ENCODE results near the gene CD209. TPM values are rescaled to one million over a fixed set of nuclear protein-coding genes. Genes with fewer than 3 reads are reported as not detected.

Gene CD209
- total and polyA plus RNA-seq, 2 experiments from 2014 or later = not detected

DNA sequence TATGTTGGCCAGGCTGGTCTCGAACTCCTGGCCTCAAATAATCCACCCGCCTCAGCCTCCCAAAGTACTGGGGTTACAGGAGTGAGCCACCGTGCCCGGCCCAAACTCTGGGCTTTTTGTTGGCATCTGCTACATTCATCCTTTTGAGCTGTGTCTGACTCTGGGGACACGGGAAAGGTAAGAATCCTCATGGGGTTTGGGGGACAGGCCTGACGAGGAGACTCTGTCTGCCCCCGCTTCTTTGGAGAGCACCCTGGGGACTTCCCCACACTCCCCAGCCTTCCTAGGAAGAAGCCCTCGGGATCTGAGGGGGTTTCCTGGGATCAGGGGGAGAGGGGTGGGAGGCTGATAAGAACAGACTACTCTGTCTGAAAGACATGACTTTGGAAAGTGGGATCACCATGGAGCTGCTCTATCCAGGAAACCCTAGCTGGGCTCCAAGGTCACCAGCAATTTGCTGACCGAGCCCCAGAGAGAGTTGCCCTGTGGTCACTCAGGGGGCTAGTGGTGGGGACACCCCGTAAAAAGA lies 37.3 kb downstream of the CD209 start:
- no peak overlapping the region for H3K27ac ChIP-seq

GRCh38 chr19:7706955-7707456 lies 40.3 kb downstream of the CD209 start:
- no peak overlapping the region for H2AFZ ChIP-seq
- no peak for TF ChIP-seq EZH2phosphoT487 (IDR thresholded peaks at IDR 0.05; ENCODE audit: low read depth, severe bottlenecking, unreplicated experiment)
- no peak for TF ChIP-seq CTCF (IDR thresholded peaks at IDR 0.05; ENCODE audit: poor library complexity)
- no peak for TF ChIP-seq EZH2 (IDR thresholded peaks at IDR 0.05; ENCODE audit: borderline replicate concordance)
- H4K20me1 ChIP-seq (ENCODE audit: insufficient read depth, poor library complexity, severe bottlenecking) = no peaks in the 10 kb centered on the region
- whole genome bisulfite sequencing (ENCODE audit: low lambda C conversion rate, missing lambda C conversion rate) = 87% methylated on average over 8 of the region's 8 CpGs
- no peaks in the 10 kb centered on the region for H3K9me2 ChIP-seq (replicated peaks; ENCODE audit: insufficient read depth)
- no peak overlapping the region for H3K27ac ChIP-seq
- H3K27me3 ChIP-seq = no peaks in the 10 kb centered on the region
- no peaks in the 10 kb centered on the region for H3K9me3 ChIP-seq (ENCODE audit: low read depth)
- H3K4me1 ChIP-seq (ENCODE audit: insufficient read depth) = no peaks in the 10 kb centered on the region
- no peak overlapping the region for H3K4me2 ChIP-seq
- H3K79me2 ChIP-seq = no peaks in the 10 kb centered on the region
- no peaks in the 10 kb centered on the region for H3K36me3 ChIP-seq (replicated peaks; ENCODE audit: insufficient read depth, low read depth)
- DNase-seq (ENCODE audit: low spot score) = no peak
- H3K4me3 ChIP-seq = no peak overlapping the region

More for the DNA sequence above, 37.3 kb downstream of the CD209 start:
- no peaks in the 10 kb centered on the region for H3K9me3 ChIP-seq (ENCODE audit: low read depth)
- H3K27me3 ChIP-seq = no peaks in the 10 kb centered on the region
- no peaks in the 10 kb centered on the region for H3K79me2 ChIP-seq
- no peaks in the 10 kb centered on the region for H3K4me1 ChIP-seq (ENCODE audit: insufficient read depth)
- no peak for DNase-seq (ENCODE audit: low spot score)
- H3K4me2 ChIP-seq = no peak overlapping the region
- H4K20me1 ChIP-seq (ENCODE audit: insufficient read depth, poor library complexity, severe bottlenecking) = no peaks in the 10 kb centered on the region
- WGBS (ENCODE audit: low lambda C conversion rate, missing lambda C conversion rate) = 91% methylated on average over 10 of the region's 10 CpGs
- TF ChIP-seq EZH2 (IDR thresholded peaks at IDR 0.05; ENCODE audit: borderline replicate concordance) = no peak
- no peak for TF ChIP-seq CTCF (IDR thresholded peaks at IDR 0.05; ENCODE audit: poor library complexity)
- TF ChIP-seq EZH2phosphoT487 (IDR thresholded peaks at IDR 0.05; ENCODE audit: low read depth, severe bottlenecking, unreplicated experiment) = no peak
- no peaks in the 10 kb centered on the region for H3K36me3 ChIP-seq (replicated peaks; ENCODE audit: insufficient read depth, low read depth)
- H2AFZ ChIP-seq = no peak overlapping the region
- no peak overlapping the region for H3K4me3 ChIP-seq
- no peaks in the 10 kb centered on the region for H3K9me2 ChIP-seq (replicated peaks; ENCODE audit: insufficient read depth)

DNA sequence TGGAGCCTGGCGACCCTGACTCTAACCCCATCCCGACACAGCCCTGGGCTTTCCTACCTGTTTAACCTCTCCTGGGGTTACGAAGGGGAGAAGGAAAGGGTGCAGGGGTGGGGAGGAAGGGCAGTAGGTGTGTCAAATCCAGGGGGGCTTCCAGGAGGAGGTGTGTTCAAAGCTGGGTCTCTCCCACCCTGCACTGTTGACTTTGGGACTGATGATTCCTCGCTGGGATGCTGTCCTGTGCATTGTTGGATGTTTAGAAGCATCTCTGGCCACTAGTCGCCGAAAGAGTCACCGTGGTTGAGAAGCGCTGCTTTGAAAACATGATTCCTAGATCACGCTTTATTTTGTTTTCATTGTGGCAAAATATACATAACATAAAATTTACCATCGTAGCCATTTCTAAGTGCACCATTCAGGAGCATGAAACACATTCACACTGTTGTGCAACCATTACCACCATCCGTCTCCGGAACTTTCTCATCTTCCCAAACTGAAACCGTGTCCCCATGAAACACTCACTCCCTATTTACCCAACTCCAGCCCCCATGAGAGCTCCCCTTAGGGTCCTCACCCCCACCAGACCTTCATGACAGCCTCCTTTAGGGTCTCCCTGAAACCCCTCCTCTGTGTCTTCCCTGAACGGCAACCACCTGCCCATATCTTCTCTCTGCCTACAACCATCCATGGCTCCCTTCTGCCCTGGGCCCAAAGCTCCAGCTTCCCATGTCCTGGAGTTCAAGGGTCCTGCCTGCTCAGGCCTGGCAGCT lies 41.0 kb downstream of the CD209 start:
- Histone ChIP-seq H3K36me3 (replicated peaks; ENCODE audit: insufficient read depth, low read depth) (no peaks in the 10 kb centered on the region), H4K20me1 (ENCODE audit: insufficient read depth, poor library complexity, severe bottlenecking) (no peaks in the 10 kb centered on the region), H3K79me2 (no peaks in the 10 kb centered on the region), H3K9me2 (replicated peaks; ENCODE audit: insufficient read depth) (no peaks in the 10 kb centered on the region), H2AFZ (no peak overlapping the region), H3K27me3 (no peaks in the 10 kb centered on the region), H3K27ac (no peak overlapping the region), H3K4me1 (ENCODE audit: insufficient read depth) (no peaks in the 10 kb centered on the region), H3K9me3 (ENCODE audit: low read depth) (no peaks in the 10 kb centered on the region), H3K4me2 (no peak overlapping the region), H3K4me3 (no peak overlapping the region)
- WGBS (ENCODE audit: low lambda C conversion rate, missing lambda C conversion rate) = 87% methylated on average over 14 of the region's 14 CpGs
- DNase-seq (ENCODE audit: low spot score) = no peak
- TF ChIP-seq EZH2phosphoT487 (IDR thresholded peaks at IDR 0.05; ENCODE audit: low read depth, severe bottlenecking, unreplicated experiment) (no peak), EZH2 (IDR thresholded peaks at IDR 0.05; ENCODE audit: borderline replicate concordance) (no peak), CTCF (IDR thresholded peaks at IDR 0.05; ENCODE audit: poor library complexity) (no peak)

Measured in hepatocyte (in vitro differentiated cells).